Adrenal gland (tissue), 12 donors: ENCODE data around the gene AIMP2. TPM values are rescaled to one million over a fixed set of nuclear protein-coding genes. Genes with fewer than 3 reads are reported as not detected.
A peak's percentile ranks its signal among the peaks of the same experiment; 100 is the strongest.
"Not testable (repeated sequence)": the region's sequence is repeated elsewhere in the genome, so short reads cannot be mapped to it uniquely, and the experiment has no call there.

Experiments used
- DNase-seq, 7 donors: peaks; one replicate each; pipeline ENCODE4 v3.0.0-alpha.2; 2019 to 2020
- H3K27ac ChIP-seq, 5 donors: fragments of 200-600 bp; sonication (generic) in 4 of 5; 1 replicate in 3 of 5; 2 replicates in 2 of 5; pipeline versions ENCODE4 v1.5.1 to v1.8.0; 2016 to 2020; ENCODE audit warnings: mild to moderate bottlenecking in 1 of 5
- H3K27me3 ChIP-seq: fragments of 200-600 bp; 2 replicates; pipeline ENCODE4 v1.8.0; 2021
- H3K36me3 ChIP-seq, 2 donors: fragments of 200-600 bp; replicated peaks in 1 of 2; 1 replicate in 1 of 2; 2 replicates in 1 of 2; pipeline versions ENCODE4 v1.5.1 to v1.8.0; 2018 to 2022
- H3K4me1 ChIP-seq, 2 donors: fragments of 200-600 bp; replicated peaks in 1 of 2; 1 replicate in 1 of 2; 2 replicates in 1 of 2; pipeline versions ENCODE4 v1.5.1 to v1.8.0; 2018 to 2021
- H3K4me3 ChIP-seq, 4 donors: fragments of 200-600 bp; sonication (generic) in 3 of 4; one replicate each; pipeline ENCODE4 v1.5.1; 2016 to 2018
- H3K9me3 ChIP-seq, 3 donors: fragments of 200-600 bp; sonication (generic) in 1 of 3; replicated peaks in 1 of 3; 1 replicate in 2 of 3; 2 replicates in 1 of 3; pipeline versions ENCODE4 v1.5.1 to v1.8.0; 2016 to 2021
- POLR2A ChIP-seq, 2 donors: fragments of 450-650 bp; IDR thresholded peaks; one replicate each; pipeline ENCODE4 v1.6.1; 2017; ENCODE audit warnings: antibody characterized with exemption in 2 of 2, mild to moderate bottlenecking in 2 of 2, moderate library complexity in 1 of 2
- WGBS, 4 donors: extraction: QIAGEN DNeasy Blood & Tissue Kit in 2 of 4; methylation state at CpG; one replicate each; pipeline versions ENCODE4 v1.1.5 to v1.1.7; 2013 to 2017; 5-methylcytosine and 5-hydroxymethylcytosine counted together
- intact Hi-C, 2 donors: fragments of 100-400 bp; cut with DNase I; formaldehyde crosslinking; loops; one replicate each; pipeline versions ENCODE4 v1.14.1 to v1.15.0; 2022 to 2023
- polyA plus RNA-seq, 3 donors: library from polyadenylated mRNA; stranded (reverse); fragments of 200-250 nt in 2 of 3; fragments of 350-450 nt in 1 of 3; fragmentation: Illumina TruSeq in 1 of 3; extraction: RNeasy Lipid Tissue Mini Kit (QIAGEN cat#74804) in 1 of 3; gene quantifications; one replicate each; pipeline ENCODE4 v1.2.3, GENCODE V29; 2013 to 2014
- total RNA-seq, 9 donors: library from RNA; depleted of rRNA in 4 of 9; stranded (reverse); fragments of >200 nt in 4 of 9; fragments of 120-200 nt in 1 of 9; fragmentation: NEBNext Ultra II Directional in 1 of 9; extraction: Animal tissue kit (Norgen Biotek cat#: 25700) in 1 of 9; gene quantifications; one replicate each; pipeline versions ENCODE4 v1.1.0 to v1.2.4, GENCODE V29; 2013 to 2023
- TF ChIP-seq, protein P1 (sequence below), 6 experiments: fragments of 450-650 bp in 4 of 6; fragments of 200-600 bp in 2 of 6; sonication (generic) in 1 of 6; IDR thresholded peaks; 1 replicate in 5 of 6; 2 replicates in 1 of 6; pipeline versions ENCODE4 v1.5.1 to v1.8.0; 2016 to 2021; ENCODE audit warnings: antibody characterized with exemption in 6 of 6, mild to moderate bottlenecking in 2 of 6, moderate library complexity in 1 of 6
- donor health status: healthy with polysubstance abuse.
- donor health status: Bipolar disorder and iron deficiency.
- donor health status: DM: yes; HTN: yes; CAD: no.
- donor health status: DM: no; HTN: no; CAD: no.
- donor health status: DM: no; HTN: no; CAD: no.
- donor health status: DM: yes; HTN: yes; CAD: no.

The AIMP2 gene
- total and polyA plus RNA-seq, 12 donors, result 10.5 to 77.5 (median 43.9) TPM

DNA sequence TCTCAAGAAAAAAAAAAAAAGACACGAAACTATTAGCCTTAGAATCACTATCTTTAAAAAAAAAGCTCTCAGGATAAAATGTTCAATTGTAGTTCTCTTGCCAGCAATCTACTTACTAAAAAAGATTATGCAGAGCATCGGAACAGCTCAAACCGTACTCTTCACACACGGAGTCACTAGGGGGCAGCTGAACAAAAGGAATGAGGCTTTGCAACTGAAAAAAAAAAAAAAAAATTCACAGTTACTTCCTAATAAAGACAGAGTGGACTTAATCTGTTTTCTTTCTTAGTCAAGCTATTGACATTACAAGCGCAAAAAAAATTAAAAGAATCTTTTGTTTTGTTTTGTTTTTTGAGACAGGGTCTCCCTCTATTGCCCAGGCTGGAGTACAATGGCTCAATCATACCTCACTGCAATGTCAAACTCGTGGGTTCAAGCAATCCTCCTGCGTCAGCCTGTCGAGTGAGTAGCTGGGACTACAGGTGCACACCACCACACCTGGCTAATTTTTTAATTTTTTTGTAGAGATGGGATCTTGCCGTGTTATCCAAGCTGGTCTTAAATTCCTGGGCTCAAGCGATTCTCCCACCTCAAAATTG, 11.8 kb upstream of the AIMP2 start:
- H3K9me3 ChIP-seq, result no peaks in the 10 kb centered on the region
- no peaks in the 10 kb centered on the region for H3K4me1 ChIP-seq
- H3K27me3 ChIP-seq, result no peaks in the 10 kb centered on the region
- TF ChIP-seq, protein P1, sequence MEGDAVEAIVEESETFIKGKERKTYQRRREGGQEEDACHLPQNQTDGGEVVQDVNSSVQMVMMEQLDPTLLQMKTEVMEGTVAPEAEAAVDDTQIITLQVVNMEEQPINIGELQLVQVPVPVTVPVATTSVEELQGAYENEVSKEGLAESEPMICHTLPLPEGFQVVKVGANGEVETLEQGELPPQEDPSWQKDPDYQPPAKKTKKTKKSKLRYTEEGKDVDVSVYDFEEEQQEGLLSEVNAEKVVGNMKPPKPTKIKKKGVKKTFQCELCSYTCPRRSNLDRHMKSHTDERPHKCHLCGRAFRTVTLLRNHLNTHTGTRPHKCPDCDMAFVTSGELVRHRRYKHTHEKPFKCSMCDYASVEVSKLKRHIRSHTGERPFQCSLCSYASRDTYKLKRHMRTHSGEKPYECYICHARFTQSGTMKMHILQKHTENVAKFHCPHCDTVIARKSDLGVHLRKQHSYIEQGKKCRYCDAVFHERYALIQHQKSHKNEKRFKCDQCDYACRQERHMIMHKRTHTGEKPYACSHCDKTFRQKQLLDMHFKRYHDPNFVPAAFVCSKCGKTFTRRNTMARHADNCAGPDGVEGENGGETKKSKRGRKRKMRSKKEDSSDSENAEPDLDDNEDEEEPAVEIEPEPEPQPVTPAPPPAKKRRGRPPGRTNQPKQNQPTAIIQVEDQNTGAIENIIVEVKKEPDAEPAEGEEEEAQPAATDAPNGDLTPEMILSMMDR (IDR thresholded peaks at IDR 0.05), result peak; percentile 41 to 83 (median 62)
- TF ChIP-seq POLR2A (IDR thresholded peaks at IDR 0.05), result no peak
- intact Hi-C loops, result loop anchor here in 1 of 2 donors (10.0 kb wide), 2 partner anchors 47 to 143 kb away; no protein-coding TSS in a partner anchor
- WGBS, 4 donors, result 52 to 54% (median 52%) methylated on average over 10 of the region's 10 CpGs
- H3K27ac ChIP-seq, result no peak overlapping the region
- H3K36me3 ChIP-seq, result peaks cover 0 to 68% of the 10 kb centered on the region in 2 donors
- peak; percentile 56 to 81 (median 67) for DNase-seq
- H3K4me3 ChIP-seq, result no peak overlapping the region

DNA sequence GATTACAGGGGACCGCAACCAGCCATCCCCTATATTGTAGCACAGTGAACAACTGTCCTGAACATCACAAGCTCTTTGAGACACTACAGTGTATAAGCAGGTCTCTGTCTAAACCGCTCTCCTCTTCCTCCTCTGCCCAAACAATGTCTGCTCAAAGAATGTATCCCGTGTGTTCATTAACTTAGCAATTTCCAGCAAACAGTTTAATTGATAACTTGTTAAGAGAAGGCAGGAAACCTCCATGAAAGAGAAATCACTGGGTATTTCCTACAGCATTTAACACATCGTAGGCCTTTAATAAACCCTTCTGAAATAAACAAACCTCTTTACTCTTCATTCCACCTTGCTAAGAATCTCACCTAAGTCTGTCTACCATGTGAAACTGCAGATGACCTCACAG, 1.7 kb upstream of the AIMP2 start:
- no peak for DNase-seq
- no peak overlapping the region for H3K4me3 ChIP-seq
- peaks cover 7 to 19% of the 10 kb centered on the region in 2 donors for H3K4me1 ChIP-seq
- intact Hi-C loops, result no loop called here
- 77 to 92% (median 84%) methylated on average over 4 of the region's 4 CpGs for WGBS, 4 donors
- H3K27ac ChIP-seq, result no peak overlapping the region
- H3K27me3 ChIP-seq, result no peaks in the 10 kb centered on the region
- TF ChIP-seq POLR2A (IDR thresholded peaks at IDR 0.05), result no peak
- TF ChIP-seq, protein P1 (IDR thresholded peaks at IDR 0.05), result no peak
- peaks cover 0 to 19% of the 10 kb centered on the region in 2 donors for H3K36me3 ChIP-seq
- no peaks in the 10 kb centered on the region for H3K9me3 ChIP-seq

DNA sequence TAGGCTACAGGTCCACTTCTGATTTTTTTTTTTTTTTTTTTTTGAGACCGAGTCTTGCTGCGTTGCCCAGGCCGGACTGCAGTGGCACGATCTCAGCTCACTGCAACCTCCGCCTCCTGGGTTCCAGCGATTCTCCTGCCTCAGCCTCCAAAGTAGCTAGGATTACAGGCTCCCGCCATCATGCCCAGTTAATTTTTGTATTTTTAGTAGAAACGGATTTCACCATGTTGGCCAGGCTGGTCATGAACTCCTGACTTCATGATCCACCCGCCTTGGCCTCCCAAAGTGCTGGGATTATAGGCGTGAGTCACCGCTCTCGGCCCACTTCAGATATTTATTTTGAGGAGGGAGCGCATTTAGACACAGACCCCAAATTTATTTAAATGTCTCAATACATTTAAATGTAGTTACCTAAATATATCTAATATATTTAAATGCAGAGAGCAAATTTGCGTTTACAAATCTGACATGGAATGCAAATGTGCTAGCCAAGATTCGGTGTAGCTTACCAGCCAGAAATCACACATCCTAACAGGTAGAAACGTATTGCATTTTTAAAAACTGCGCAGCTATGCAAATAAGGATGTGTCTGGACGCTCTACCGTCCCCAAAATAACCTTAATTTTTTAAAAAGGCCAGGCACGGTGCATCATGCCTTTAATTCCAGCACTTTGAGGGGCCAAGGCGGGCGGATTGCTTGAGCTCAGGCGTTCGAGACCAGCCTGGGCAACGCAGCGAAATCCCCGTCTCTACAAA, 1.1 kb upstream of the AIMP2 start:
- H3K27ac ChIP-seq, result peak overlapping the region in 2 of 5 donors; percentile 94
- H3K36me3 ChIP-seq, result peaks cover 0 to 14% of the 10 kb centered on the region in 2 donors
- DNase-seq, H3K9me3 ChIP-seq, H3K27me3 ChIP-seq, intact Hi-C loops: not testable (repeated sequence)
- WGBS, 4 donors, result 48 to 51% (median 49%) methylated on average over 27 of the region's 27 CpGs
- H3K4me3 ChIP-seq, result peak overlapping the region in 2 of 4 donors; percentile 69 to 86
- peaks cover 7 to 24% of the 10 kb centered on the region in 2 donors for H3K4me1 ChIP-seq

DNA sequence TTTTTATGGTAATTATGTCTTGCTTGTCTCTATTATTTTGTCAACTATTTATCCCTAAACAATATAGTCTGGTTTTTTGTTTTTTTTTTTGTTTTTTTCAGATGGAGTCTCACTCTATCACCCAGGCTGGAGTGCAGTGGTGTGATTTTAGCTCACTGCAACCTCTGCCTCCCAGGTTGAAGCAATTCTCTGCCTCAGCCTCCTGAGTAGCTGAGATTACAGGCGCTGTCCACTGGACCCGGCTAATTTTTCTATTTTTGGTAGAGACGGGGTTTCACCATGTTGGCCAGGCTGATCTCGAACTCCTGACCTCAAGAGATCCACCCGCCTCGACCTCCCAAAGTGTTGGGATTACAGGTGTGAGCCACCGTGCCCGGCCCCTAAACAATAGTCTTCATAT, 1.3 kb downstream of the AIMP2 start:
- 81 to 95% (median 88%) methylated on average over 8 of the region's 8 CpGs for WGBS, 4 donors
- H3K36me3 ChIP-seq, DNase-seq, intact Hi-C loops, H3K9me3 ChIP-seq, H3K4me3 ChIP-seq, H3K27me3 ChIP-seq: not testable (repeated sequence)
- peaks cover 7 to 27% of the 10 kb centered on the region in 2 donors for H3K4me1 ChIP-seq
- H3K27ac ChIP-seq, result peak overlapping the region in 1 of 5 donors; percentile 94

DNA sequence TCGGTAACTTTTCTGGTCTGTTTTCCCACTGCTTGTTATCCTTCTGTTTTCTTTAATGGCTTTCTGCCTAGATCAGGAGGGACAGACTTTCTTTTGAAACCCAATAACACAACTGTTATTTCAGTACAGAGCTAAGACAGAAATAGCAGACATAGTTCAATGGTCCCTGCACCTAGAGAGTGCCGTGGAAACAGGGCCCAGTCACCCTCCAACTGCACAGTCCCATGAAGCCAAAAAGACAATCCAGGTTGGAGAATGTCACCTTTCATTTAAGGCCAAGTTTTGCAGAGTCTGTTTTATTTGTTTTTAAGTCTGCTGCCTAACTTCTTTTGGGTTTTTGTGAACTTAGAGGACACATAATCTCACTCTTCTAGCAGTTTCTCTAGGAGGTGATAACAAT, 2.5 kb downstream of the AIMP2 start:
- intact Hi-C loops, result no loop called here
- 80 to 86% (median 83%) methylated on average over 2 of the region's 2 CpGs for WGBS, 4 donors

More for the DNA sequence above, 2.5 kb downstream of the AIMP2 start:
- Histone ChIP-seq H3K36me3 (peaks cover 0 to 7% of the 10 kb centered on the region in 2 donors), H3K4me1 (peaks cover 15 to 29% of the 10 kb centered on the region in 2 donors), H3K27me3 (no peaks in the 10 kb centered on the region), H3K27ac (peak overlapping the region in 1 of 5 donors; percentile 21), H3K4me3 (no peak overlapping the region), H3K9me3 (no peaks in the 10 kb centered on the region)
- TF ChIP-seq POLR2A (IDR thresholded peaks at IDR 0.05), result no peak
- TF ChIP-seq, protein P1 (IDR thresholded peaks at IDR 0.05), result no peak
- no peak for DNase-seq
